WTC11 (cell line): Measurements from ENCODE around the gene NLGN1. TPM values are rescaled to one million over a fixed set of nuclear protein-coding genes. Genes with fewer than 3 reads are reported as not detected.

Experiments
- ATAC-seq: fragments of 200-7000 bp; cut with Tn5 transposase; 2 replicates; pipeline ENCODE4 v1.10.0; 2021; ENCODE audit warnings: mild to moderate bottlenecking, moderate library complexity
- CTCF ChIA-PET: fragments of 300-600 bp; sonication (Branson Sonifier 250); formaldehyde crosslinking; loops from one replicate; lab custom pipeline; 2021; ENCODE audit warnings: antibody characterized with exemption; lab: Charles Lee
- POLR2A ChIA-PET: fragments of 350-600 bp; sonication (Branson Sonifier 250); formaldehyde crosslinking; loops from one replicate; lab custom pipeline; 2021; ENCODE audit warnings: antibody characterized with exemption; lab: Charles Lee
- DNase-seq: peaks from one replicate; pipeline ENCODE4 v3.0.0; 2021; ENCODE audit warnings: low spot score
- H3K27ac Mint-ChIP-seq: 2 replicates; pipeline ENCODE4 v1.8.0; 2021; ENCODE audit warnings: mixed read lengths
- H3K27me3 Mint-ChIP-seq: 2 replicates; pipeline ENCODE4 v1.8.0; 2021; ENCODE audit warnings: low read depth, mild to moderate bottlenecking, moderate library complexity, mixed read lengths
- H3K36me3 Mint-ChIP-seq: 2 replicates; pipeline ENCODE4 v1.8.0; 2021; ENCODE audit warnings: mixed read lengths
- H3K4me1 Mint-ChIP-seq: 2 replicates; pipeline ENCODE4 v1.8.0; 2022; ENCODE audit warnings: mixed read lengths
- H3K4me3 Mint-ChIP-seq: 2 replicates; pipeline ENCODE4 v1.8.0; 2021; ENCODE audit warnings: mild to moderate bottlenecking, moderate library complexity, mixed read lengths
- H3K9me3 Mint-ChIP-seq: 2 replicates; pipeline ENCODE4 v1.8.0; 2021; ENCODE audit warnings: mixed read lengths
- CBFB ChIP-seq: sonication (generic); formaldehyde crosslinking; IDR thresholded peaks from 2 replicates; pipeline ENCODE4 v1.8.1; 2022; ENCODE audit warnings: mild to moderate bottlenecking, low read depth, missing genetic modification reagents
- CREB1 ChIP-seq: sonication (generic); formaldehyde crosslinking; IDR thresholded peaks from 2 replicates; pipeline ENCODE4 v1.8.0; 2023; ENCODE audit warnings: mild to moderate bottlenecking, missing genetic modification reagents
- ESRRA ChIP-seq: sonication (generic); formaldehyde crosslinking; IDR thresholded peaks from 2 replicates; pipeline ENCODE4 v1.8.1; 2022; ENCODE audit warnings: mild to moderate bottlenecking, missing genetic modification reagents, borderline replicate concordance
- FOXJ3 ChIP-seq: sonication (generic); formaldehyde crosslinking; IDR thresholded peaks from 2 replicates; pipeline ENCODE4 v1.9.0; 2021; ENCODE audit warnings: missing genetic modification reagents, mild to moderate bottlenecking, borderline replicate concordance
- FOXP1 ChIP-seq: sonication (generic); formaldehyde crosslinking; IDR thresholded peaks from 2 replicates; pipeline ENCODE4 v1.8.0; 2022; ENCODE audit warnings: missing genetic modification reagents, mild to moderate bottlenecking, moderate library complexity, borderline replicate concordance
- GABPB1 ChIP-seq: sonication (generic); formaldehyde crosslinking; IDR thresholded peaks from 2 replicates; pipeline ENCODE4 v1.8.1; 2023; ENCODE audit warnings: mild to moderate bottlenecking, missing genetic modification reagents
- JUN ChIP-seq: sonication (generic); formaldehyde crosslinking; IDR thresholded peaks from 2 replicates; pipeline ENCODE4 v1.8.0; 2023; ENCODE audit warnings: mild to moderate bottlenecking, missing genetic modification reagents
- KAT7 ChIP-seq: sonication (generic); formaldehyde crosslinking; IDR thresholded peaks from 2 replicates; pipeline ENCODE4 v1.8.1; 2023; ENCODE audit warnings: missing genetic modification reagents, mild to moderate bottlenecking, borderline replicate concordance
- MYBL2 ChIP-seq: sonication (generic); formaldehyde crosslinking; IDR thresholded peaks from 2 replicates; pipeline ENCODE4 v1.8.1; 2023; ENCODE audit warnings: mild to moderate bottlenecking, moderate library complexity, missing genetic modification reagents
- NFATC4 ChIP-seq: fragments of 250-450 bp; sonication (Bioruptor Pico); IDR thresholded peaks from 2 replicates; pipeline ENCODE4 v1.9.0; 2021; ENCODE audit warnings: mild to moderate bottlenecking
- NR1H2 ChIP-seq: sonication (generic); formaldehyde crosslinking; IDR thresholded peaks from 2 replicates; pipeline ENCODE4 v1.9.0; 2021; ENCODE audit warnings: mild to moderate bottlenecking, moderate library complexity, missing genetic modification reagents
- NR3C1 ChIP-seq: sonication (generic); formaldehyde crosslinking; conservative IDR thresholded peaks from 2 replicates; pipeline ENCODE4 v1.8.1; 2023; ENCODE audit warnings: low read depth, mild to moderate bottlenecking, missing genetic modification reagents
- TCF7 ChIP-seq: sonication (generic); formaldehyde crosslinking; IDR thresholded peaks from 2 replicates; pipeline ENCODE4 v1.8.0; 2022; ENCODE audit warnings: mild to moderate bottlenecking, low read depth, missing genetic modification reagents, moderate library complexity
- TEAD1 ChIP-seq: sonication (generic); formaldehyde crosslinking; IDR thresholded peaks from 2 replicates; pipeline ENCODE4 v1.8.0; 2022; ENCODE audit warnings: mild to moderate bottlenecking, missing genetic modification reagents
- TEAD4 ChIP-seq: sonication (generic); formaldehyde crosslinking; IDR thresholded peaks from 2 replicates; pipeline ENCODE4 v1.8.0; 2022; ENCODE audit warnings: mild to moderate bottlenecking, missing genetic modification reagents
- TP53 ChIP-seq: sonication (generic); formaldehyde crosslinking; IDR thresholded peaks from 2 replicates; pipeline ENCODE4 v1.8.1; 2023; ENCODE audit warnings: mild to moderate bottlenecking, missing genetic modification reagents
- ZNF416 ChIP-seq: fragments of 250-450 bp; sonication (Bioruptor Pico); IDR thresholded peaks from 2 replicates; pipeline ENCODE4 v1.9.0; 2021; ENCODE audit warnings: mild to moderate bottlenecking, inconsistent platforms
- ZNF671 ChIP-seq: fragments of 250-450 bp; sonication (Bioruptor Pico); IDR thresholded peaks from 2 replicates; pipeline ENCODE4 v1.8.0; 2021; ENCODE audit warnings: mild to moderate bottlenecking
- total RNA-seq: library from RNA; stranded (reverse); gene quantifications from 3 replicates; pipeline ENCODE4 v1.2.3, GENCODE V29; 2021
- TF ChIP-seq, protein P1 (sequence below): sonication (generic); formaldehyde crosslinking; IDR thresholded peaks from 2 replicates; pipeline ENCODE4 v1.8.0; 2022; ENCODE audit warnings: missing genetic modification reagents
- TF ChIP-seq, protein P2 (sequence below): sonication (generic); formaldehyde crosslinking; IDR thresholded peaks from 2 replicates; pipeline ENCODE4 v1.8.0; 2022; ENCODE audit warnings: mild to moderate bottlenecking, missing genetic modification reagents
- TF ChIP-seq, protein P3 (sequence below): sonication (generic); formaldehyde crosslinking; IDR thresholded peaks from 2 replicates; pipeline ENCODE4 v1.8.1; 2023; ENCODE audit warnings: mild to moderate bottlenecking, missing genetic modification reagents
- TF ChIP-seq, protein P4 (sequence below): sonication (generic); formaldehyde crosslinking; IDR thresholded peaks from 2 replicates; pipeline ENCODE4 v1.8.1; 2023; ENCODE audit warnings: mild to moderate bottlenecking, missing genetic modification reagents, moderate library complexity
- TF ChIP-seq, protein P5 (sequence below): fragments of 250-450 bp; sonication (Bioruptor Pico); conservative IDR thresholded peaks from 2 replicates; pipeline ENCODE4 v1.9.0; 2021; ENCODE audit warnings: mild to moderate bottlenecking

Gene NLGN1
- total RNA-seq, 1 experiment from 2014 or later = 12.4 TPM

DNA sequence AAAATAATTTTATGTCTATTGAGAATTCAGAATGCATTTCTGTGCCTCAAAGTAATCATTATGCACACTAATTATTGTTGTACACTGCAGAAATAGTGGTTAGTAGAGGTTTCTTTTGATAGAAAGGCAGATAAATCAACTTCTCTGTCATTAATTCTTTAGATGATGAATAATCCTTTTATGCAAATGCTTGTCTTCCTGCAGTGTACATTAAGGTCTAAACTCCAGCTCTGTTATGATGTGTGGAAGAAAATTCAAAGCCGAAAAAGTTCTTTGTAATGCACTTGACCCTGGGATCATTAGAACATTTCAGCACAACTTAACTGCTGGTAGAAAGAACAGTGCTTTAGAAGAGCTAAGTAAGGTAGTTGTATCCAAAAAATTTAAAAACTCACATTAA is 353.0 kb downstream of the NLGN1 start (continued):
- TF ChIP-seq, protein P1, sequence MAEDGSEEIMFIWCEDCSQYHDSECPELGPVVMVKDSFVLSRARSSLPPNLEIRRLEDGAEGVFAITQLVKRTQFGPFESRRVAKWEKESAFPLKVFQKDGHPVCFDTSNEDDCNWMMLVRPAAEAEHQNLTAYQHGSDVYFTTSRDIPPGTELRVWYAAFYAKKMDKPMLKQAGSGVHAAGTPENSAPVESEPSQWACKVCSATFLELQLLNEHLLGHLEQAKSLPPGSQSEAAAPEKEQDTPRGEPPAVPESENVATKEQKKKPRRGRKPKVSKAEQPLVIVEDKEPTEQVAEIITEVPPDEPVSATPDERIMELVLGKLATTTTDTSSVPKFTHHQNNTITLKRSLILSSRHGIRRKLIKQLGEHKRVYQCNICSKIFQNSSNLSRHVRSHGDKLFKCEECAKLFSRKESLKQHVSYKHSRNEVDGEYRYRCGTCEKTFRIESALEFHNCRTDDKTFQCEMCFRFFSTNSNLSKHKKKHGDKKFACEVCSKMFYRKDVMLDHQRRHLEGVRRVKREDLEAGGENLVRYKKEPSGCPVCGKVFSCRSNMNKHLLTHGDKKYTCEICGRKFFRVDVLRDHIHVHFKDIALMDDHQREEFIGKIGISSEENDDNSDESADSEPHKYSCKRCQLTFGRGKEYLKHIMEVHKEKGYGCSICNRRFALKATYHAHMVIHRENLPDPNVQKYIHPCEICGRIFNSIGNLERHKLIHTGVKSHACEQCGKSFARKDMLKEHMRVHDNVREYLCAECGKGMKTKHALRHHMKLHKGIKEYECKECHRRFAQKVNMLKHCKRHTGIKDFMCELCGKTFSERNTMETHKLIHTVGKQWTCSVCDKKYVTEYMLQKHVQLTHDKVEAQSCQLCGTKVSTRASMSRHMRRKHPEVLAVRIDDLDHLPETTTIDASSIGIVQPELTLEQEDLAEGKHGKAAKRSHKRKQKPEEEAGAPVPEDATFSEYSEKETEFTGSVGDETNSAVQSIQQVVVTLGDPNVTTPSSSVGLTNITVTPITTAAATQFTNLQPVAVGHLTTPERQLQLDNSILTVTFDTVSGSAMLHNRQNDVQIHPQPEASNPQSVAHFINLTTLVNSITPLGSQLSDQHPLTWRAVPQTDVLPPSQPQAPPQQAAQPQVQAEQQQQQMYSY = no peak
- TF ChIP-seq ZNF416 (no peak), NR1H2 (CRISPR knock-in tag) (no peak), NFATC4 (CRISPR knock-in tag) (no peak)
- TF ChIP-seq, protein P2, sequence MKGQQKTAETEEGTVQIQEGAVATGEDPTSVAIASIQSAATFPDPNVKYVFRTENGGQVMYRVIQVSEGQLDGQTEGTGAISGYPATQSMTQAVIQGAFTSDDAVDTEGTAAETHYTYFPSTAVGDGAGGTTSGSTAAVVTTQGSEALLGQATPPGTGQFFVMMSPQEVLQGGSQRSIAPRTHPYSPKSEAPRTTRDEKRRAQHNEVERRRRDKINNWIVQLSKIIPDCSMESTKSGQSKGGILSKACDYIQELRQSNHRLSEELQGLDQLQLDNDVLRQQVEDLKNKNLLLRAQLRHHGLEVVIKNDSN = no peak
- TF ChIP-seq, all 79 proteins: peak for 0

DNA sequence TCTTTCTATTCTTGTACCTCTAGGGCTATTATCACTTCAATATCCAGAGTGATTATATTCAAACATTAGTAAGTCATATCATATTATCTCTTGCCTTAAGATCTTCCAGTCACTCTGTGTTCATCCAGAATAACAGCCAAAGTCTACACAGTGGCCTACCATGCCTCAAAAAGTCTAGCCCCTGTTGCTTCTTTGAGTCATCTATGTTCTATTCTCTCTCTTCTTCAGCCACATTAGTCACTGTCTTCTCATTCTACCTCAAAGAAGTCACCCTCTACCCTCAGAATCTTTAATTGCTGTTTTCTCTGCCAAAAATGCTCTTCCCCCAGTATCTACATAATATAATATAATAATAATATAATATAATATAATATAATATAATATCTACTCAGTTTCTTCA is 356.0 kb downstream of the NLGN1 start:
- Mint-ChIP-seq H3K27me3 (no peaks in the 10 kb centered on the region), H3K36me3 (no peaks in the 10 kb centered on the region), H3K4me1 (peaks cover 17% of the 10 kb centered on the region), H3K27ac (no peak overlapping the region), H3K9me3 (no peaks in the 10 kb centered on the region), H3K4me3 (no peak overlapping the region)
- ChIA-PET POLR2A (no interaction called here), CTCF (no interaction called here)
- DNase-seq = no peak
- TF ChIP-seq CREB1 (CRISPR knock-in tag) (no peak), TP53 (CRISPR knock-in tag) (no peak), JUN (CRISPR knock-in tag) (no peak), KAT7 (no peak)
- TF ChIP-seq, protein P3, sequence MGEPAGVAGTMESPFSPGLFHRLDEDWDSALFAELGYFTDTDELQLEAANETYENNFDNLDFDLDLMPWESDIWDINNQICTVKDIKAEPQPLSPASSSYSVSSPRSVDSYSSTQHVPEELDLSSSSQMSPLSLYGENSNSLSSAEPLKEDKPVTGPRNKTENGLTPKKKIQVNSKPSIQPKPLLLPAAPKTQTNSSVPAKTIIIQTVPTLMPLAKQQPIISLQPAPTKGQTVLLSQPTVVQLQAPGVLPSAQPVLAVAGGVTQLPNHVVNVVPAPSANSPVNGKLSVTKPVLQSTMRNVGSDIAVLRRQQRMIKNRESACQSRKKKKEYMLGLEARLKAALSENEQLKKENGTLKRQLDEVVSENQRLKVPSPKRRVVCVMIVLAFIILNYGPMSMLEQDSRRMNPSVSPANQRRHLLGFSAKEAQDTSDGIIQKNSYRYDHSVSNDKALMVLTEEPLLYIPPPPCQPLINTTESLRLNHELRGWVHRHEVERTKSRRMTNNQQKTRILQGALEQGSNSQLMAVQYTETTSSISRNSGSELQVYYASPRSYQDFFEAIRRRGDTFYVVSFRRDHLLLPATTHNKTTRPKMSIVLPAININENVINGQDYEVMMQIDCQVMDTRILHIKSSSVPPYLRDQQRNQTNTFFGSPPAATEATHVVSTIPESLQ (CRISPR knock-in tag) = no peak
- TF ChIP-seq, protein P1 = no peak
- no peak for ATAC-seq

DNA sequence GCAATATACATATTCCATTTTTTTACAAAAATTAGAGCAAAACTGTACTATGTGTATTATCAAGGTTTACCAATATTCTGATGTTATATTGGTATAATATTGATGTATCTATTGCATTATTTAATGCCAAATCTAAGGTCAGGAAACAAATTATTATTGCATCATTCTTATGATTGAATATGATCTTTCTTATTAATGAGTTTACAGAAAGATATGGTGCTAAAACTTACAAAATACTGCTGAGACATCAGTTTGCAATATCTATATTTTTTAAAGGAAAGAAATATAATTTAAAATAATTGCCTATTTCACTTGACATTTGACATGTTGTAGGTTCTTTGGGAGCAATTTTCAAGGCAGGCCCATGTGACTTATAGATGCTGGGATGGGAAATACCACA is 357.6 kb downstream of the NLGN1 start:
- no peaks in the 10 kb centered on the region for H3K27me3 Mint-ChIP-seq
- no peak overlapping the region for H3K4me3 Mint-ChIP-seq
- H3K36me3 Mint-ChIP-seq = no peaks in the 10 kb centered on the region
- H3K4me1 Mint-ChIP-seq = peaks cover 11% of the 10 kb centered on the region
- ChIA-PET CTCF (no interaction called here), POLR2A (no interaction called here)
- no peaks in the 10 kb centered on the region for H3K9me3 Mint-ChIP-seq
- no peak for DNase-seq
- ATAC-seq = no peak
- H3K27ac Mint-ChIP-seq = no peak overlapping the region
- TF ChIP-seq GABPB1 (CRISPR knock-in tag) (no peak), ESRRA (CRISPR knock-in tag) (no peak), TEAD1 (no peak), NR3C1 (CRISPR knock-in tag) (no peak), FOXP1 (CRISPR knock-in tag) (no peak), CBFB (CRISPR knock-in tag) (no peak), FOXJ3 (no peak), MYBL2 (CRISPR knock-in tag) (no peak), ZNF671 (CRISPR knock-in tag) (no peak), TCF7 (CRISPR knock-in tag) (no peak), TEAD4 (CRISPR knock-in tag) (no peak), JUN (CRISPR knock-in tag) (no peak)
- TF ChIP-seq, protein P4, sequence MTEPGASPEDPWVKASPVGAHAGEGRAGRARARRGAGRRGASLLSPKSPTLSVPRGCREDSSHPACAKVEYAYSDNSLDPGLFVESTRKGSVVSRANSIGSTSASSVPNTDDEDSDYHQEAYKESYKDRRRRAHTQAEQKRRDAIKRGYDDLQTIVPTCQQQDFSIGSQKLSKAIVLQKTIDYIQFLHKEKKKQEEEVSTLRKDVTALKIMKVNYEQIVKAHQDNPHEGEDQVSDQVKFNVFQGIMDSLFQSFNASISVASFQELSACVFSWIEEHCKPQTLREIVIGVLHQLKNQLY = no peak
- TF ChIP-seq, protein P5, sequence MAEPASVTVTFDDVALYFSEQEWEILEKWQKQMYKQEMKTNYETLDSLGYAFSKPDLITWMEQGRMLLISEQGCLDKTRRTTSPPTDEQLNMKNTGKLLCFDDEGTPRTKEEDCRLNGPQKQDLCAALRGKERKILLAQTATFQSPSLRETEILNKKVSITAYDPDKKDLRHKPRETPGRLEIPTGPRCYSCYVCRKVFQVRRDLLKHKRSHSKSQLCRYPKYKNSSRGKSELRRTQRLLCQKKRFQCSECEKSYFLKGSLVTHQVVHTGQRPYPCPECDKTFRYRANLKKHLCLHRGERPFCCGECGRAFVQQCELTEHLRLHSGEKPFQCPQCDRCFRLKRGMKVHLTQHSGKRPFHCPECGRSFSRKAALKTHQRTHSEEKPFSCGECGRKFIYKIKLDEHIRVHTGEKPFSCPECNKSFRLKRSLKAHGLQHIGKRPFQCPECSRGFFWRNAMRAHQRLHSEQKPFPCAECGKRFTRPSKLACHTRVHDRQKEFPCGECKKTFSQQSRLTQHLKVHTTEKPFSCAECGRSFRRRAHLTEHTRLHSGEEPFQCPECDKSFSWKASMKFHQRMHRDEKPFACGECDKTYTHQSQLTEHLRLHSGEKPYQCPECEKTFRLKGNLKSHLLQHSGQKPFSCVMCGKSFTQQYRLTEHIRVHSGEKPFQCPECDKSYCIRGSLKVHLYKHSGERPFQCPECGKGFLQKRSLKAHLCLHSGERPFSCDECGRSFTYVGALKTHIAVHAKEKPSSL (CRISPR knock-in tag) = no peak
